ENCODE data around the gene B4GALT4.

The B4GALT4 gene

GRCh38 chr3:119237299-119237698 is 3.4 kb downstream of the B4GALT4 start:
- DNase-seq (ENCODE audit: low read depth), result no peak

- DNase-seq (ENCODE audit: low read depth), result no peak
Measured at GRCh38 chr3:119236756-119237155, 3.9 kb downstream of the B4GALT4 start.

GRCh38 chr3:119235151-119235550 is 5.5 kb downstream of the B4GALT4 start:
- DNase-seq (ENCODE audit: low read depth), result no peak

GRCh38 chr3:119234610-119235009 is 6.1 kb downstream of the B4GALT4 start:
- DNase-seq (ENCODE audit: low read depth), result no peak

GRCh38 chr3:119230745-119231144 is 9.9 kb downstream of the B4GALT4 start:
- no peak for DNase-seq (ENCODE audit: low read depth)

GRCh38 chr3:119230071-119230470 is 10.6 kb downstream of the B4GALT4 start:
- DNase-seq (ENCODE audit: low read depth), result no peak

GRCh38 chr3:119229190-119229589 is 11.5 kb downstream of the B4GALT4 start:
- no peak for DNase-seq (ENCODE audit: low read depth)

- DNase-seq (ENCODE audit: low read depth), result no peak
Measured at GRCh38 chr3:119228373-119229145, 12.1 kb downstream of the B4GALT4 start.

GRCh38 chr3:119227070-119227850 is 13.4 kb downstream of the B4GALT4 start:
- no peak for DNase-seq (ENCODE audit: low read depth)

GRCh38 chr3:119225121-119225520 is 15.6 kb downstream of the B4GALT4 start:
- DNase-seq (ENCODE audit: low read depth), result no peak

- no peak for DNase-seq (ENCODE audit: low read depth)
Measured at GRCh38 chr3:119223511-119223910, 17.2 kb downstream of the B4GALT4 start.

- DNase-seq (ENCODE audit: low read depth), result no peak
Measured at GRCh38 chr3:119222391-119222790, 18.3 kb downstream of the B4GALT4 start.

- no peak for DNase-seq (ENCODE audit: low read depth)
Measured at GRCh38 chr3:119221779-119222320, 18.8 kb downstream of the B4GALT4 start.

GRCh38 chr3:119220970-119221667 is 19.6 kb downstream of the B4GALT4 start:
- no peak for DNase-seq (ENCODE audit: low read depth)

GRCh38 chr3:119220198-119220597 is 20.5 kb downstream of the B4GALT4 start:
- DNase-seq (ENCODE audit: low read depth), result no peak

- no peak for DNase-seq (ENCODE audit: low read depth)
Measured at GRCh38 chr3:119219069-119219468, 21.6 kb downstream of the B4GALT4 start.

GRCh38 chr3:119211803-119212202 is 28.9 kb downstream of the B4GALT4 start:
- no peak for DNase-seq (ENCODE audit: low read depth)

- DNase-seq (ENCODE audit: low read depth), result no peak
Measured at GRCh38 chr3:119211193-119211592, 29.5 kb downstream of the B4GALT4 start.

GRCh38 chr3:119207512-119207875 is 33.2 kb downstream of the B4GALT4 start:
- DNase-seq (ENCODE audit: low read depth), result no peak

- no peak for DNase-seq (ENCODE audit: low read depth)
Measured at GRCh38 chr3:119206611-119207511, 33.8 kb downstream of the B4GALT4 start.

- no peak for DNase-seq (ENCODE audit: low read depth)
Measured at GRCh38 chr3:119205685-119206084, 35.0 kb downstream of the B4GALT4 start.

- no peak for DNase-seq (ENCODE audit: low read depth)
Measured at GRCh38 chr3:119205209-119205608, 35.5 kb downstream of the B4GALT4 start.

Measured in activated T-cell treated with anti-CD3 and anti-CD28 coated beads for 1 hour (primary cell).